Gastrocnemius medialis (tissue), 4 donors: ENCODE results near the gene SFT2D1.

Source experiments
- CTCF ChIP-seq, 5 experiments: fragments of 450-650 bp in 3 of 5; fragments of 200-600 bp in 2 of 5; sonication (generic) in 2 of 5; IDR thresholded peaks in 4 of 5; conservative IDR thresholded peaks in 1 of 5; 1 replicate in 4 of 5; 2 replicates in 1 of 5; pipeline ENCODE4 v1.5.1; 2016 to 2019; ENCODE audit warnings: antibody characterized with exemption in 5 of 5, mild to moderate bottlenecking in 3 of 5, moderate library complexity in 3 of 5
- POLR2A ChIP-seq, 2 donors: fragments of 450-650 bp; IDR thresholded peaks; one replicate each; pipeline ENCODE4 v1.6.1; 2017; ENCODE audit warnings: antibody characterized with exemption in 2 of 2, mild to moderate bottlenecking in 2 of 2, moderate library complexity in 2 of 2

- TF ChIP-seq CTCF (IDR thresholded peaks at IDR 0.05 in 4 of 5, conservative IDR thresholded peaks at IDR 0.05 in 1 of 5) (no peak), POLR2A (IDR thresholded peaks at IDR 0.05) (peak; percentile 89 to 95)
Measured at GRCh38 chr6:166382500-166382932, 40.2 kb upstream of the SFT2D1 start.
